GM12878 (cell line): ENCODE data around the gene ANKRD24.

Source experiments
- CEBPB ChIP-seq, 2 experiments: fragments of 150-350 bp in 1 of 2; IDR thresholded peaks; 2 replicates each; pipeline ENCODE4 v1.6.1; 2012 to 2014; ENCODE audit warnings: low read depth in 2 of 2, low read length in 2 of 2, borderline replicate concordance in 1 of 2, inconsistent platforms in 1 of 2
- EGR1 ChIP-seq, 2 experiments: IDR thresholded peaks; 1 replicate in 1 of 2; 2 replicates in 1 of 2; pipeline ENCODE4 v1.6.1; 2011 to 2012; ENCODE audit warnings: low read depth in 2 of 2, low read length in 2 of 2, borderline replicate concordance in 1 of 2, mild to moderate bottlenecking in 1 of 2, moderate library complexity in 1 of 2
- ESRRA ChIP-seq: IDR thresholded peaks from 2 replicates; pipeline ENCODE4 v1.6.1; 2012; ENCODE audit warnings: mild to moderate bottlenecking, low read length, improper control_type of control experiment
- RCOR1 ChIP-seq: conservative IDR thresholded peaks from 2 replicates; pipeline ENCODE4 v1.6.1; 2012; ENCODE audit warnings: low read depth, low read length, improper control_type of control experiment
- SIN3A ChIP-seq: IDR thresholded peaks from 2 replicates; pipeline ENCODE4 v1.6.1; 2012; ENCODE audit warnings: low read depth, low read length, improper control_type of control experiment
- SIX5 ChIP-seq: IDR thresholded peaks from 2 replicates; pipeline ENCODE4 v1.6.1; 2011; ENCODE audit warnings: mild to moderate bottlenecking, low read depth, low read length, moderate library complexity; ENCODE audit not compliant: severe bottlenecking
- TF ChIP-seq, protein P1 (sequence below), 3 experiments: IDR thresholded peaks in 2 of 3; conservative IDR thresholded peaks in 1 of 3; 2 replicates each; pipeline ENCODE4 v1.5.1; 2011; ENCODE audit warnings: low read depth in 3 of 3, low read length in 3 of 3, mild to moderate bottlenecking in 3 of 3, control low read depth in 2 of 3, moderate library complexity in 2 of 3, inconsistent platforms in 1 of 3, mixed read lengths in 1 of 3; ENCODE audit not compliant: control insufficient read depth in 2 of 3, insufficient read depth in 1 of 3; ENCODE audit errors: extremely low read depth in 1 of 3
- TF ChIP-seq, protein P2 (sequence below): fragments of 450-650 bp; conservative IDR thresholded peaks from 2 replicates; pipeline ENCODE4 v1.6.1; 2017; ENCODE audit warnings: mild to moderate bottlenecking, moderate library complexity
- TF ChIP-seq, protein P3 (sequence below): fragments of 450-650 bp; IDR thresholded peaks from 2 replicates; pipeline ENCODE4 v1.6.1; 2016; ENCODE audit warnings: mild to moderate bottlenecking

DNA sequence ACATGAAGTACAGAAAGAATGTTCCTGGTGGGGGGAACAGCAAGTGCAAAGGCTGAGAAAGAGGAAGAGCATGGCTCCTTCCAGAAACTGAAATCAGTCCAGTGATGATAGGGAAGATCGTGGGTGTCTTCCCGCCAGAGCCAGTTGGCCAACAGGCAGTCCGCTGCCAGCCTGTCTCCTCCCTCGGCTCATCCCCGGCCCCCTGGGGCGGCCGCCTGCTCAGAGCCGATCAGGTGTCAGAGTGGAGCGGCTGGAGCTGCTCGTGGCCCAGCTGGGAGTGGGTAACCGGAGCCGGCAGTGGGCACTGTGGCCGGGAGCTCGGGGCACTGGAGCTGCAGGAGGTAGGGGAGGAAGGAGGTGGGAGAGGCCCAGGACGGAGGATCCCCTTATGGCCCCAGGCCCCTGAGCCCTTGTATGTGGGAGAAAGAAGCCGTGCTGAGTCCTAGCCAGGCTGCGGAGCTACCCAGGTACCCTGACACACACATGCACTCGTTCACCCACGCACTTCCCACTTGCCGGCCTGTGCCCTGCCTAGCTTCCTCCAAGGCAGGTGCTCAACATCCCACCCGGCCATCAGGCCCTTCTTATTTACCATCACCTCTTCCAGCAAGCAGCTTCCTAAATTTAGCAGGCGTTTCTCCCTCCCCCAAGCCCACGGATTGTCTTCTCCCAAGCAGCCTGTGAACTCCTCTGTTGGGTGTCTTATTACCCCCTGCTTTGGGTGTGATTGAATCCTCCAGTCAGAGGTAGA, 1.7 kb downstream of the ANKRD24 start:
- no peak for TF ChIP-seq EGR1 (IDR thresholded peaks at IDR 0.05; ENCODE audit: borderline replicate concordance in 1 of 2, low read depth in 2 of 2, low read length in 2 of 2)
- no peak for TF ChIP-seq CEBPB (IDR thresholded peaks at IDR 0.05; ENCODE audit: borderline replicate concordance in 1 of 2, low read depth in 2 of 2, low read length in 2 of 2)
- TF ChIP-seq, protein P1, sequence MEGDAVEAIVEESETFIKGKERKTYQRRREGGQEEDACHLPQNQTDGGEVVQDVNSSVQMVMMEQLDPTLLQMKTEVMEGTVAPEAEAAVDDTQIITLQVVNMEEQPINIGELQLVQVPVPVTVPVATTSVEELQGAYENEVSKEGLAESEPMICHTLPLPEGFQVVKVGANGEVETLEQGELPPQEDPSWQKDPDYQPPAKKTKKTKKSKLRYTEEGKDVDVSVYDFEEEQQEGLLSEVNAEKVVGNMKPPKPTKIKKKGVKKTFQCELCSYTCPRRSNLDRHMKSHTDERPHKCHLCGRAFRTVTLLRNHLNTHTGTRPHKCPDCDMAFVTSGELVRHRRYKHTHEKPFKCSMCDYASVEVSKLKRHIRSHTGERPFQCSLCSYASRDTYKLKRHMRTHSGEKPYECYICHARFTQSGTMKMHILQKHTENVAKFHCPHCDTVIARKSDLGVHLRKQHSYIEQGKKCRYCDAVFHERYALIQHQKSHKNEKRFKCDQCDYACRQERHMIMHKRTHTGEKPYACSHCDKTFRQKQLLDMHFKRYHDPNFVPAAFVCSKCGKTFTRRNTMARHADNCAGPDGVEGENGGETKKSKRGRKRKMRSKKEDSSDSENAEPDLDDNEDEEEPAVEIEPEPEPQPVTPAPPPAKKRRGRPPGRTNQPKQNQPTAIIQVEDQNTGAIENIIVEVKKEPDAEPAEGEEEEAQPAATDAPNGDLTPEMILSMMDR (IDR thresholded peaks at IDR 0.05 in 2 of 3, conservative IDR thresholded peaks at IDR 0.05 in 1 of 3; ENCODE audit: control insufficient read depth in 2 of 3, extremely low read depth in 1 of 3, insufficient read depth in 1 of 3, low read depth in 3 of 3, low read length in 3 of 3), result no peak
- TF ChIP-seq, protein P2, sequence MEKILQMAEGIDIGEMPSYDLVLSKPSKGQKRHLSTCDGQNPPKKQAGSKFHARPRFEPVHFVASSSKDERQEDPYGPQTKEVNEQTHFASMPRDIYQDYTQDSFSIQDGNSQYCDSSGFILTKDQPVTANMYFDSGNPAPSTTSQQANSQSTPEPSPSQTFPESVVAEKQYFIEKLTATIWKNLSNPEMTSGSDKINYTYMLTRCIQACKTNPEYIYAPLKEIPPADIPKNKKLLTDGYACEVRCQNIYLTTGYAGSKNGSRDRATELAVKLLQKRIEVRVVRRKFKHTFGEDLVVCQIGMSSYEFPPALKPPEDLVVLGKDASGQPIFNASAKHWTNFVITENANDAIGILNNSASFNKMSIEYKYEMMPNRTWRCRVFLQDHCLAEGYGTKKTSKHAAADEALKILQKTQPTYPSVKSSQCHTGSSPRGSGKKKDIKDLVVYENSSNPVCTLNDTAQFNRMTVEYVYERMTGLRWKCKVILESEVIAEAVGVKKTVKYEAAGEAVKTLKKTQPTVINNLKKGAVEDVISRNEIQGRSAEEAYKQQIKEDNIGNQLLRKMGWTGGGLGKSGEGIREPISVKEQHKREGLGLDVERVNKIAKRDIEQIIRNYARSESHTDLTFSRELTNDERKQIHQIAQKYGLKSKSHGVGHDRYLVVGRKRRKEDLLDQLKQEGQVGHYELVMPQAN, result no peak
- TF ChIP-seq, protein P3, sequence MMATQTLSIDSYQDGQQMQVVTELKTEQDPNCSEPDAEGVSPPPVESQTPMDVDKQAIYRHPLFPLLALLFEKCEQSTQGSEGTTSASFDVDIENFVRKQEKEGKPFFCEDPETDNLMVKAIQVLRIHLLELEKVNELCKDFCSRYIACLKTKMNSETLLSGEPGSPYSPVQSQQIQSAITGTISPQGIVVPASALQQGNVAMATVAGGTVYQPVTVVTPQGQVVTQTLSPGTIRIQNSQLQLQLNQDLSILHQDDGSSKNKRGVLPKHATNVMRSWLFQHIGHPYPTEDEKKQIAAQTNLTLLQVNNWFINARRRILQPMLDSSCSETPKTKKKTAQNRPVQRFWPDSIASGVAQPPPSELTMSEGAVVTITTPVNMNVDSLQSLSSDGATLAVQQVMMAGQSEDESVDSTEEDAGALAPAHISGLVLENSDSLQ, result no peak
- TF ChIP-seq SIN3A, result no peak
- no peak for TF ChIP-seq ESRRA
- TF ChIP-seq RCOR1, result no peak
- TF ChIP-seq SIX5, result no peak
